Heart right ventricle (tissue), 16 donors: ENCODE measurements around the gene CALCR. TPM values are rescaled to one million over a fixed set of nuclear protein-coding genes. Genes with fewer than 3 reads are reported as not detected.

Source experiments
- ATAC-seq, 8 donors: fragments of 200-7000 bp; cut with Tn5 transposase; one replicate each; pipeline ENCODE4 v1.9.1; 2020; ENCODE audit warnings: mild to moderate bottlenecking in 8 of 8, moderate library complexity in 8 of 8, moderate number of reproducible peaks in 1 of 8
- DNase-seq, 2 donors: peaks; one replicate each; pipeline ENCODE4 v3.0.0-alpha.2; 2020
- H3K27ac ChIP-seq, 10 donors: fragments of 200-600 bp; sonication (generic) in 2 of 10; one replicate each; pipeline versions ENCODE4 v1.5.0 to v1.8.0; 2020 to 2022; ENCODE audit warnings: mild to moderate bottlenecking in 3 of 10
- H3K27me3 ChIP-seq, 7 donors: fragments of 200-600 bp; one replicate each; pipeline ENCODE4 v1.8.0; 2021 to 2022; ENCODE audit warnings: mild to moderate bottlenecking in 2 of 7
- H3K36me3 ChIP-seq, 9 donors: fragments of 200-600 bp; sonication (generic) in 1 of 9; one replicate each; pipeline versions ENCODE4 v1.5.0 to v1.8.0; 2020 to 2022; ENCODE audit warnings: mild to moderate bottlenecking in 2 of 9
- H3K4me1 ChIP-seq, 9 donors: fragments of 200-600 bp; sonication (generic) in 1 of 9; one replicate each; pipeline versions ENCODE4 v1.5.0 to v1.8.0; 2020 to 2022; ENCODE audit warnings: mild to moderate bottlenecking in 4 of 9
- H3K4me3 ChIP-seq, 10 donors: fragments of 200-600 bp; sonication (generic) in 2 of 10; one replicate each; pipeline versions ENCODE4 v1.5.0 to v1.8.0; 2020 to 2022; ENCODE audit warnings: mild to moderate bottlenecking in 7 of 10, moderate library complexity in 2 of 10
- H3K9me3 ChIP-seq, 11 donors: fragments of 200-600 bp in 10 of 11; sonication (generic) in 2 of 11; one replicate each; pipeline versions ENCODE4 v1.5.0 to v1.8.0; 2013 to 2022; ENCODE audit warnings: mild to moderate bottlenecking in 2 of 11, control low read depth in 1 of 11, moderate library complexity in 1 of 11
- CTCF ChIP-seq, 9 donors: fragments of 200-600 bp; sonication (generic) in 2 of 9; IDR thresholded peaks; one replicate each; pipeline versions ENCODE4 v1.5.0 to v1.8.0; 2021 to 2022; ENCODE audit warnings: antibody characterized with exemption in 9 of 9, mild to moderate bottlenecking in 5 of 9, moderate library complexity in 1 of 9
- WGBS, 2 donors: extraction: QIAGEN DNeasy Blood & Tissue Kit; methylation state at CpG; one replicate each; pipeline ENCODE4 v1.1.7; 2013; ENCODE audit warnings: inconsistent platforms in 1 of 2; 5-methylcytosine and 5-hydroxymethylcytosine counted together
- intact Hi-C, 10 donors: fragments of 100-400 bp; cut with DNase I; formaldehyde crosslinking; loops; one replicate each; pipeline versions ENCODE4 v1.11.1 to v1.14.2; 2022
- polyA plus RNA-seq, 2 donors: library from polyadenylated mRNA; stranded (reverse); fragments of 200-250 nt; gene quantifications; one replicate each; pipeline ENCODE4 v1.2.3, GENCODE V29; 2013
- total RNA-seq, 10 donors: library from RNA; stranded (reverse); fragmentation: NEBNext Ultra II Directional in 3 of 10; extraction: Animal tissue kit (Norgen Biotek cat#: 25700) in 3 of 10; gene quantifications; one replicate each; pipeline versions ENCODE4 v1.2.1 to v1.2.4, GENCODE V29; 2021 to 2023
- donor health status: Arrhythmogenic right ventricular cardiomyopathy.
- donor health status: ischemic (EF 13 %, LVEDD 7.1; RV severe dilation, severe dysfunction).
- donor health status: healthy with polysubstance abuse.
- donor health status: DM: no; HTN: yes; CAD: no.
- donor health status: DM: no; HTN: no; CAD: no.
- donor health status: ischemic (EF 25% LVEDD 6.9; RV normal size, moderate dysfunction).
- donor health status: ischemic (EF 25% LVEDD 5.7; RV mildly dilated, moderate dysfunction).
- donor health status: healthy.
- donor health status: DM: yes; HTN: yes; CAD: no.
- donor health status: Ischemic cardiomyopathy.
- donor health status: ischemic (EF 35%, LVEDD 5.7; RV mildly dilated, moderate dysfunction).
- donor health status: nonischemic (EF 11% LVEDD 7.7; RV severe dilation, severe dysfunction).
- donor health status: DM: yes; HTN: yes; CAD: no.
- donor health status: PGD.
- donor health status: ischemic (EF 29% LVEDD 5.4; RV normal size, mild dysfunction).
- donor health status: nonischemic (EF 23%, LVEDD 6.1; RV moderate dilation, normal function).

CALCR gene
- total and polyA plus RNA-seq, 12 donors: 0.10 to 0.12 TPM; not detected in 10

- intact Hi-C loops: no loop called here
- H3K27me3 ChIP-seq: no peaks in the 10 kb centered on the region
- TF ChIP-seq CTCF (IDR thresholded peaks at IDR 0.05): no peak
- H3K9me3 ChIP-seq: no peaks in the 10 kb centered on the region
- no peak overlapping the region for H3K27ac ChIP-seq
- no peaks in the 10 kb centered on the region for H3K4me1 ChIP-seq
- no peak overlapping the region for H3K4me3 ChIP-seq
- H3K36me3 ChIP-seq: no peaks in the 10 kb centered on the region
- ATAC-seq (no peak), DNase-seq (no peak)
Measured at GRCh38 chr7:93535616-93536015, 38.9 kb downstream of the CALCR start.

- H3K9me3 ChIP-seq: no peaks in the 10 kb centered on the region
- intact Hi-C loops: no loop called here
- ATAC-seq: no peak
Measured at GRCh38 chr7:93530701-93531100, 43.8 kb downstream of the CALCR start.

GRCh38 chr7:93516834-93517233 lies 57.7 kb downstream of the CALCR start:
- DNase-seq: no peak
- ATAC-seq: no peak
- H3K27ac ChIP-seq: no peak overlapping the region
- TF ChIP-seq CTCF (IDR thresholded peaks at IDR 0.05): no peak
- no peaks in the 10 kb centered on the region for H3K27me3 ChIP-seq
- H3K4me3 ChIP-seq: no peak overlapping the region
- 92 to 95% methylated on average over 4 of the region's 4 CpGs for WGBS, 2 donors
- H3K36me3 ChIP-seq: no peaks in the 10 kb centered on the region
- no peaks in the 10 kb centered on the region for H3K4me1 ChIP-seq
- H3K9me3 ChIP-seq: no peaks in the 10 kb centered on the region
- intact Hi-C loops: no loop called here

More at GRCh38 chr7:93530701-93531100, 43.8 kb downstream of the CALCR start:
- Histone ChIP-seq H3K27ac (no peak overlapping the region), H3K36me3 (no peaks in the 10 kb centered on the region), H3K4me1 (no peaks in the 10 kb centered on the region), H3K4me3 (no peak overlapping the region), H3K27me3 (no peaks in the 10 kb centered on the region)
- no peak for DNase-seq
- TF ChIP-seq CTCF (IDR thresholded peaks at IDR 0.05): no peak

GRCh38 chr7:93515144-93515543 lies 59.4 kb downstream of the CALCR start:
- 45 to 67% methylated on average over 1 of the region's 1 CpG for WGBS, 2 donors
- intact Hi-C loops: no loop called here

More at GRCh38 chr7:93515144-93515543, 59.4 kb downstream of the CALCR start:
- Histone ChIP-seq H3K27ac (no peak overlapping the region), H3K9me3 (no peaks in the 10 kb centered on the region), H3K27me3 (no peaks in the 10 kb centered on the region), H3K36me3 (no peaks in the 10 kb centered on the region), H3K4me1 (no peaks in the 10 kb centered on the region), H3K4me3 (no peak overlapping the region)
- no peak for DNase-seq
- ATAC-seq: no peak
- TF ChIP-seq CTCF (IDR thresholded peaks at IDR 0.05): no peak
